HG03095 (cell line): ENCODE data around the gene RSPH3.
"Not testable (repeated sequence)": the region's sequence is repeated elsewhere in the genome, so short reads cannot be mapped to it uniquely, and the experiment has no call there.

Experiments
- ATAC-seq: cut with Tn5 transposase; IDR thresholded peaks from one replicate; pipeline ENCODE4 v1.9.1; 2021; ENCODE audit warnings: moderate library complexity; ENCODE audit not compliant: unreplicated experiment

Gene RSPH3

GRCh38 chr6:159025224-159025623 lies 25.2 kb upstream of the RSPH3 start:
- ATAC-seq, result not testable (repeated sequence)

GRCh38 chr6:159023893-159024292 lies 23.9 kb upstream of the RSPH3 start:
- ATAC-seq, result no peak

DNA sequence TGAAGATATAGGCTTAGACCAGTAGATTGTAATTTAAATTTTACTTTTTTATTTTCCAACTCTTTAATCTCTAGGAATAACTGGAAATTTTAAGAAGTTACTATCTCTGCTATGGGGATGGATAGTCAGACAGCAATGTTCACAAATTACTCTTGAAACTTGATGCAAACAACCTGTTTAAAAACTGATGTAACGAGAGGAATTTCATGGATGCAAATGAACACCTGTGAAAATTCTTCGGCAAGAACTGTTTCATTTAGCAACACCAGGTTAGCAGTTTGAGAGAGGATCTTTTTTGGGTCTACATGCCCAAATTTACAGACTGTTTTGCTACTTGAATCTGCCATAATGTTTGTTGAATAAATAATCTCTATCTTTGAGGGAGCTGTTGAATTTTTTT lies 20.0 kb upstream of the RSPH3 start:
- ATAC-seq, result no peak

- ATAC-seq, result no peak
Measured at GRCh38 chr6:159017757-159018559, 18.0 kb upstream of the RSPH3 start.

- ATAC-seq, result no peak
Measured at GRCh38 chr6:159014406-159014805, 14.4 kb upstream of the RSPH3 start.

DNA sequence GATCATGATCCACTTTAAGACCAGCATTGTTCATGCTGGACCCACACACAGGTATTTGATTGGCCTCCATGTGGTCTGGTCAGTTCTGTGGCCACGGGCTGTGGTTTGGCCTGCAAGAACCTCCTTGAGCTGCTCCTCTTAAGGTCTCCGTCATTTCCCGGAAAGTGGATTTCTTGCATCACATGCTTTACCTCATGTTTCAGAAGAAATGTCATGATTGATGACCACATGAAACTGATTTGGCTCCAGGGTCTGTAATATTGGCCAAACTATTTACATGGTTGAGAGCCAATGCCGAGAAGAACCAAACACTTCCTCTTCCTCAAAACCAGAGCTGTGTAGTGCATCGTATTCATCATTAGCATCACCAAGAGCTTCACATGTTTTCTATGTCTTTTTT lies 13.2 kb upstream of the RSPH3 start:
- ATAC-seq, result no peak

GRCh38 chr6:159012201-159012600 lies 12.2 kb upstream of the RSPH3 start:
- ATAC-seq, result no peak

DNA sequence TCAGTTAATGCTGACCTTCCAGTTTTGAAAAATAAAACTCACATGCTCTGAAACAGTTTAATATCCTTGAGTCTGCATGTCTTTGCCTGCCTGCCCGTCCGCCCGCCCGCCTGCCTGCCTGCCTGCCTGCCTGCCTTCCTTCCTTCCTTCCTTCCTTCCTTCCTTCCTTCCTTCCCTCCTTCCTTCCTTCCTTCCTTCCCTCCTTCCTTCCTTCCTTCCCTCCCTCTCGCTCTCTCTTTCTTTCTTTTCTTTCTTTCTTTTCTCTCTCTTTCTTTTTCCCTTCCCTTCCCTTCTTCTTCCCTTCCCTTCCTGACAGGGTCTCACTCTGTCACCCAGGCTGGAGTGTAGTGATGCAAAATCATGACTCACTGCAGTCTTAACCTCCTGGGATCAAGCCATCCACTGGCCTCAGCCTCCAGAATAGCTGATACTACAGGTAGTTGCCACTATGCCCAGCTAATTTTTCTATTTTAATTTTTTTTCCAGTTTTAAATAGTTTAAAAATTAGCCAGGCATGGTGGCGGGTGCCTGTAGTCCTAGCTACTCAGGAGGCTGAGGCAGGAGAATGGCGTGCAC lies 10.1 kb upstream of the RSPH3 start:
- ATAC-seq, result not testable (repeated sequence)

DNA sequence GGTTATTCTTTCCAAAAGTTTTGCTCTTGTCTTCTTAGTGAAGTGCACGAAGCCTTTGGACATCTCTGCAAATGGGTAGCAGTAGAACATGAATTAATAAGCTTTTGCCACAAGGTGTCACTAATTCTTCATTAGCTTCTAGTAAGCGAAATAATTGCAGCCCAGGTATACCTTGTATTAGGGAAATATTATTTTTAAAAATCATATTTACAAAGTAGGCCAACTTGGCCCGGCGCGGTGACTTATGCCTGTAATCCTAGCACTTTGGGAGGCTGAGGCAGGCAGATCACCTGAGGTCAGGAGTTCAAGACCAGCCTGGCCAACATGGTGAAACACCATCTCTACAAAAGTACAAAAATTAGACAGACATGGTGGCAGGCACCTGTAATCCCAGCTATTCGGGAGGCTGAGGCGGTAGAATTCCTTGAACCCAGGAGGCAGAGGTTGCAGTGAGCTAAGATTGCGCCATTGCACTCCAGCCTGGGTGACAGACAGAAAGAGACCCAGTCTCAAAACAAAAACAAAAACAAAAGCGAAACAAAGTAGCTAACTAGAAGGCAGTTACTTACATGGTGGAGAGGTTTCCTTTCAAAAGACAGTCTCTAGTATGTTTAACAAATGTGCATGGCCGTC lies 8.8 kb upstream of the RSPH3 start:
- peak; percentile 58 for ATAC-seq

DNA sequence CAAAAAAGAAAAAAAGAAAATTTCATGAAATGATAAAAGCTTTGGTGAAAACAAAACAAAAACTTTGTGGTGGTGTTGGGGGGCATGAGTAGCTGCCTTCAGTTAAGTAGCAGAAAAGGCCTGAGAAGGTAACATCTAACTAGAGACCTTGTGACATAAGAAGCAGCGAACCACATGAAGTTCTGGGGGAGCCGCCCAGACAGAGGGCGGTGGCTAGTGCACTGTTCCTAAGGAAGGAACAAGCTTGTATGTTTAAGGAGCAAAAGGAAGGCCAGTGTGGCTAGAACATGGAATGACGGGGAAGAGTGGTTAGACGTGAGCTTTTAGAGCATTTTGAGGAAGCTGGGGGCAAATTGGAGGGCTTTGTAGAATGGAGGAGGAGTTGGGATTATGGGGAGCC lies 7.5 kb upstream of the RSPH3 start:
- no peak for ATAC-seq

GRCh38 chr6:159005436-159005835 lies 5.4 kb upstream of the RSPH3 start:
- no peak for ATAC-seq

DNA sequence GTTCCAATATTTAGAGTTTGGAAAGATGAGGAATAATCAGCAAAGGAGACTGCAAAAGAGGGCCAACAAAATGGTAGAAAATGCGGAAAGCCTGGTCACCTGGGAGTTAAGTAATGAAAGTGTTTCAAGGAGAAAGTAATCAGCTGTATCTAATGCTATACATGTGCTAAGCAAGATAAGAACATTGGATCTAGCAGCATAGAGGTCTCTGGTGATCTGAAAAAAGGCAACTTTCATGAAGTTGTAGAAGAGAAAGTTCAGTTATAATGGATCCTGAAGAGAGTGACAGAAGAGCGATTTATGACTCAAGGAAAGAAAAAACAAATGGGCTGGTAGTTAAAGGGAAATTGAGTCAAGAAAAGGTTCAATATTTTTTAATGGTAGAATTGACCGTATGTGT lies 4.6 kb upstream of the RSPH3 start:
- no peak for ATAC-seq

DNA sequence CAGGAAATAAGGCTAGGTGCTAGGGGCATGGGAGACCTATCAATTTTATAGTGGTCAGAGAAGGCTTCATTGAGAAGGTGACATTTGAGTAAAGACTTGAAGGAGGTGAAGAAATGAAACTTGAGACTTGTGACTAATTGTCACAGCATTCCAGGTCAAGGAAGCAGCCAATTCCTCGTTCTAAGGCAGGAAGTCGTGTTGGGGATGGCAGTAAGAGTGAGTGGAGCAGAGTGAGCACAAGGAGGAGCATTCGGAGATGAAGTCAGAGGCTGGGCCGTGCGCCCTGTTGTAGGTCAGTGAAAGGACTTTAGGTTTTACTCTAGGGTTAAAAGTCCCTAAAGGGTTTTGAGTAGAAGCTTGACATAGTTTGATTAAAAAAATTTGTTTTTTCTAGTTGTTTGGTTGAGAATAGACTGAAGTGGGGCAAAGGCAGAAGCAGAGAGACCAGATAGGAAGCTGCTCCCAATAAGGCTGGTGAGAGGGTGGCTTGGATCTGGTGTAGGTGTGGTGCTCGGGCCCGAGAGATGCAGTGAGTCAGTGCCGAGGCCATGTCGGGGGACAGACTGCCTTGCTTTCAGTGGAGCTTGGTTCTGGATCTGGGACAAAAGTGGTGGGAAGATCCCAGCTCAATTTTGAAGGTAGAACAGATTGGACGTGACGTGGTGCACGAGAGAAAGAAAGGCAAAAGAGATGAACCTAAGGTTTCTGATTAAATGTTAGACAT lies 2.6 kb upstream of the RSPH3 start:
- ATAC-seq, result no peak

DNA sequence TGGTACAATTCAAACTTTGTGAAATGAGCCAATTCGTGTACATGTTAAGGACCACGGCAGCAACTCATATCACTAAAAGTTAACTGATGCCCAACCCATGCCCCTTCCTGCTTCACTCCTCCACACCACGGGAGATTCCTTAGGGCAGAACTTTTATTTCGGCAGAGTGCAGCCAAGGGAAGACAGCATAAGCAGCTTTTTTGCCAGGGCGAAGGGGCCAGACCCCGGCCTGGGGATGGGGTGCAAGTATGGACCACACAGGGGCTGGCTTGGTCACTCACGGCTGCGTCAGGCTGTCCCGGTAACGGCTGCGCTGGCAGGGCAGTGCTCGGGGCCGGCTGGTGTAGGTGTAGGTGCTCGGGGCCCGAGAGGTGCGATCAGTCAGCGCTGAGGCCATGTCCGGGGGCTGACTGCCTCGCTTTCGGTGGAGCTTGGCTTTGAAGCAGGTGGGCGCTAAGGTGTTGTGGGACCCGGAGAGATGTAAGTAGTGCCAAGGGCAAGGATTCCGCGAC lies 792 bp downstream of the RSPH3 start:
- peak; percentile 40 for ATAC-seq

- no peak for ATAC-seq
Measured at GRCh38 chr6:158996856-158997255, 3.1 kb downstream of the RSPH3 start.

DNA sequence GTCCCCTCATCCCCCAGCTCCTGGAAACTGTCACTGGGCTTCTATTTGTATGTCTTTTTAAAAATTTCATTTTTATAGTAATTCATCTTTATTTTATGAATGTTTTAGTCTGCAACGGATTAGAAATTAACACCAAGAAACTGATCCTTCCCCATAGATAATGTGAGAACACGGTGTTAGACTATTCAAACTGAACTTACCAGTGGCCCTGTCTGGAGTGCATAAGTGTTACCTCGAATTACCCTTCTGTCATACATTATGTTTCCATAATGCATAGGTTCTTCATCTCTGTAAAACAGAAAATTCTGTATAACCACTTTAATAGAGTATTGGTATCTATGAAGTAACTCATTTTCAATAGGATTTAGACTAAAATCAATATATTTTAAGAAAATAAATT lies 6.4 kb downstream of the RSPH3 start:
- no peak for ATAC-seq

DNA sequence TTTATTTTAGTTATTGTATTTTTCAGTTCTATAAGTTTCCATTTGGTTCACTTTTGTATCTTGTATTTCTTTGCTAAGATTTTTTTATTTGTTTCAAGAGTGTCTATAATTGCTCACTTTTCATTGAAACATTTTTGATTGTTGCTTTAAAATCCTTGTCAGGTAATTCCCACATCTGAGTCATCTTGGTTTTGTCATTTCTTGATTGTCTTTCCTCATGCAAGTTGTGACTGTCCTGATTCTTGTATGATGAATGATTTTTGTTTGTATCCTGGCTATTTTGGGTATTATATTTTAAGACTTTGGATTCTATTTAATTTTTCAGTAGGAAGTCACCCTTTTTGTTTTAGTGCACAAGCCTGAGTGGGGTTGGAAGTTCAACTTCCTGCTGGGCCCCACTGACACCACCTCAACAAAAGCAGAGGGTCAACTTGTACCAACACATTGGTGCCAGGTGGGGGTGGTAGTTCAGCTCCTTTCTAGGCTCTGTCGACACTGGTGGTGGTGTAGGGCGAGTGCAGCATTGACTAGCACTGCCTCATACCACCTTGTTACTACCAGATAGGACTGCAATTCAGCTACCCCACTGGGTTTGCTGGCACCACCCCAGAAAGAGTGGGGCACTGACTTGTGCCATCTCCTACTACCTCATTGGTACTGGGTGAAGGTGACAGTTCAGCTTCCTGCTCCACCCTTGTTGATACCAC lies 8.8 kb downstream of the RSPH3 start:
- ATAC-seq, result no peak

DNA sequence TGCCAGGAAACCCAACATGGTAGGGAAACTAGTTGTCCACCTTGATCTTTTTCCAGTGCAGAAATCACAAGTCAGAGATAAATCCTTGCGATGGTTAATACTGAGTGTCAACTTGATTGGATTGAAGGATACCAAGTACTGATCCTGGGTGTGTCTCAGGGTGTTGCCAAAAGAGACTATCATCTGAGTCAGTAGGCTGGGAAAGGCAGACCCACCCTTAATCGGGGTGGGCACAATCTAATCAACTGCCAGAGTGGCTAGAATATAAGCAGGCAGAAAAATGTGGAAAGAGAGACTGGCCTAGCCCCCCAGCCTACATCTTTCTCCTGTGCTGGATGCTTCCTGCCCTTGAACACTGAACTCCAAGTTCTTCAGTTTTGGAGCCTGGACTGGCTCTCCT lies 10.3 kb downstream of the RSPH3 start:
- not testable (repeated sequence) for ATAC-seq

DNA sequence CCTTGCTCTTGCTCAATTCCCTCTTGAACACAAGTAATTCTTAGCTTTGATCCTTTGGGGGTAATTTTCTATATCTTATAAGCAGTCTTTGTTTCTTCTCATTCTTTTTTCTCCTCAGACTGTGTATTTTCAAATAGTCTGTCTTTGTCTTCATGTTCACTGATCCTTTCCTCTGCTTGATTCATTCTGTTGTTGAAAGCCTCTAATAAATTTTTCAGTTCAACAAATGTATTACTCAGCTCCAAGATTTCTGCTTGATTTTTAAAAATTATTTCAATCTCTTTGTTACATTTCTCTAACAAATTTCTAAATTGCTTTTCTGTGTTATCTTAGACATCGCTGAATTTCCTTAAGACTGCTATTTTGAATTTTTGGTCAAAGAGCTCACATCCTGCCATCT lies 11.5 kb downstream of the RSPH3 start:
- no peak for ATAC-seq

GRCh38 chr6:158987657-158988056 lies 12.3 kb downstream of the RSPH3 start:
- no peak for ATAC-seq

DNA sequence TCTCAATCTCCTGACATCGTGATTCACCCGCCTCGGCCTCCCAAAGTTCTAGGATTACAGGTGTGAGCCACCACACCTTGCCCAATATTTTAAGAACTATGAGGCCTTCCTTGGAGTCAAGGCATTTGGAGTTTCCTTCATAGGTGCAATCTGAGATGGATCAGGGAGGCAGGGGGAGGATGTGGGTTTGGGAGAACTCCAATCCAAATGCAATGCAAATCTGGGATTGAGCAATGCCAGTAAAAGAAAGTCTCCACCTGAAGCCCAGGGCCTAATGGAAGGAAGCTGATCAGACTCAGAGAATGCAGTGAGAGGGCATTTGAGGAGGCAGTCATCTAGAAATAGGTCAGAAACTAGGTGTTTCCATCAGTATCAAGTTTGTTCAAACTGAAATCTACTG lies 21.2 kb downstream of the RSPH3 start:
- ATAC-seq, result no peak
